Skeletal muscle tissue (tissue), 4 donors: Measurements from ENCODE around the gene RPRD1B. TPM values are rescaled to one million over a fixed set of nuclear protein-coding genes. Genes with fewer than 3 reads are reported as not detected.

Experiments used
- H3K27ac ChIP-seq: one replicate; pipeline ENCODE4 v1.7.0; 2013; ENCODE audit warnings: mild to moderate bottlenecking, low read depth, low read length, inconsistent platforms
- H3K27me3 ChIP-seq, 3 donors: one replicate each; pipeline ENCODE4 v1.7.0; 2013; ENCODE audit warnings: low read length in 3 of 3; ENCODE audit not compliant: control insufficient read depth in 3 of 3, insufficient read depth in 3 of 3
- H3K36me3 ChIP-seq, 3 donors: one replicate each; pipeline ENCODE4 v1.7.0; 2013; ENCODE audit warnings: low read length in 3 of 3; ENCODE audit not compliant: control insufficient read depth in 3 of 3, insufficient read depth in 3 of 3
- H3K4me1 ChIP-seq, 3 donors: one replicate each; pipeline ENCODE4 v1.7.0; 2013; ENCODE audit warnings: low read length in 3 of 3, mild to moderate bottlenecking in 3 of 3; ENCODE audit not compliant: control insufficient read depth in 3 of 3, insufficient read depth in 3 of 3
- H3K4me3 ChIP-seq, 3 donors: one replicate each; pipeline ENCODE4 v1.7.0; 2013; ENCODE audit warnings: low read length in 3 of 3
- H3K9ac ChIP-seq, 3 donors: one replicate each; pipeline ENCODE4 v1.7.0; 2013; ENCODE audit warnings: low read length in 3 of 3, mild to moderate bottlenecking in 3 of 3, moderate library complexity in 2 of 3, low read depth in 1 of 3
- H3K9me3 ChIP-seq, 3 donors: one replicate each; pipeline ENCODE4 v1.7.0; 2013; ENCODE audit warnings: low read length in 3 of 3; ENCODE audit not compliant: control insufficient read depth in 3 of 3
- total RNA-seq: library from RNA; depleted of rRNA; stranded (reverse); fragments of >200 nt; gene quantifications from one replicate; pipeline ENCODE4 v1.2.3, GENCODE V29; 2014
- donor health status: Osteomylitis.

The RPRD1B gene
- total RNA-seq, 1 donor from 2014 or later = 35.5 TPM

DNA sequence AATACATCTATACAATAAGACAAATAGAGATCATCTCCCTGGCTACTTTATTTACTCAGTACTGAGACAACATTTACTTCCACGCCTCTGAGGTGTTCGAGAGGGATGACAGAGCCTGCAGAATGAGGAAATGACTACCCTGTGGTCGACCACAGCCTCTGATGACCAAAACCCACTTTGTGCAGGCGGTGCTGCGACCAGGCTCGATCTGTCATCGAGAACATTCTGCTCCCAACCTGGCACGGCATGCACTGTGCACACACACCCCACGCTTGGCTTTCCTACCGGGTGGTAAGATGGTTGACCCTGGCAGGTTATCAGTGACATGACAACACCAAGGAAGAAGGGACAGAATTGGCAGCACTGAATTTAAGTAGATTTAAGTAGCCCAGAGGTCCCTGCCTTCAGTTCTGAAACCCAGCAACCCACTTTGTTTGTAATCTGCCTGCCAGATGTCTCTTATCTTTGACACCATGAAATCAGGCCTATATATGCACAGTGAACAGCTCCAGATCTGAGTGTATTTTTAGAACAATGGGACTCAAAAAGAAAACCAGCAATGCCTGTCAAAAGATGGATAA is 42.9 kb upstream of the RPRD1B start:
- Histone ChIP-seq H3K27me3 (no peaks in the 10 kb centered on the region), H3K9ac (peak overlapping the region in 1 of 3 donors; percentile 17), H3K4me1 (peaks cover 77 to 93% (median 90%) of the 10 kb centered on the region in 3 donors), H3K4me3 (peak overlapping the region in 1 of 3 donors; percentile 37), H3K36me3 (peaks cover 2 to 14% (median 10%) of the 10 kb centered on the region in 3 donors), H3K9me3 (no peaks in the 10 kb centered on the region), H3K27ac (peak overlapping the region; percentile 73)

DNA sequence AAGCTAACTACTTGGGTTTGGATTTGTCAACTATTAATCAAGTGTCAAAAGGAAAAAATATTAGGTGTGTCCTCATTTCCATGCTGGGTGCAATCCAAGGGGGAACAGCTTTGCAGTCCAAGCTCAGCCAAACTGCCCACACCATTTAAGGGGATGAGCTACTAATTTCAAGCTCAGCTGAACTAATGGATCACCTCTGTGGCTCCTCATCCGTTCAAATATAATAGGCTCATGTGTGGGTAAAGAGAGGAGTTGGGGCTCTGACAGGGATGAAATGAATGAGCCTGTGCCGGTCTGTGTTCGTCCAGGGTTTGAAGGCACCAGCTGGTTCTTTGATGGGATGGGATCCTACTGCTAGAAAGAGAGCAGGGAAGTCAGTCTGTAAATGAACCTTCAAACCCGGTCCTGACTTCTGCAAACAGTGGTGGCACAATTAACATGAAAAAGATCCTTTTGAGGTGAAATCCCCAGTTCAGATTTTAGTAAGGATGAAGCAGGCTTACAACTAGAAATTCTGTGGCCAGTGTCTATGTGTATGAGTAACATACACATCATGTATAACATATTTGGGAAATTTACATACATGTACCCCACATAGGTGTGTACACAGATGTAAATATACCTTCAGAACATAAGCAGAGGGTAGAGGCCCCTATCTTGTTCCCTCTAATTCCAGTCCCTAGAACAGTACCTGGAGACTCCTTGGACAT is 42.2 kb upstream of the RPRD1B start:
- Histone ChIP-seq H3K9ac (peak overlapping the region in 1 of 3 donors; percentile 17), H3K4me1 (peaks cover 79 to 93% (median 92%) of the 10 kb centered on the region in 3 donors)

DNA sequence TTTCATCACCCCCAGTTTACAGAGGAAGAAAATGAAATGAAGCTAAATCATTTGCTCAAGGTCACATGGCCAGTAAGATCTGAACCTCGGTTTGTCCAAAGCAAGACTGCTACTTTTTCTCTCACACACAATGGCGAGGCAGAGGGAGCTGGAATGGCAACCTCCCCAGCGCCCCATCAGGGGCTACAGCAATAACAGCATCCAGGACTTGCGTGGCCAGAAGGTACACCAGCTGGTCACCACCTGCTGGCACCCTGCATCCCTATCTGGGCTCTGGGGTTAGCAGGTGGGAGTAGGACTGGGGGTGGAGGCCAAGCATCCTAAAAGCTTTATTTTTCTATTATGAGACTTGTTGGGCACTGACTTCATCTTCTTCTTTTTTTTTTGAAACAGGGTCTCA is 41.6 kb upstream of the RPRD1B start:
- H3K27me3 ChIP-seq = no peaks in the 10 kb centered on the region
- H3K9me3 ChIP-seq = no peaks in the 10 kb centered on the region
- peaks cover 8 to 27% (median 16%) of the 10 kb centered on the region in 3 donors for H3K36me3 ChIP-seq
- peak overlapping the region; percentile 73 for H3K27ac ChIP-seq
- peak overlapping the region in 1 of 3 donors; percentile 17 for H3K9ac ChIP-seq
- no peak overlapping the region for H3K4me3 ChIP-seq
- peaks cover 74 to 93% (median 92%) of the 10 kb centered on the region in 3 donors for H3K4me1 ChIP-seq

More for the DNA sequence above, 42.2 kb upstream of the RPRD1B start:
- peaks cover 3 to 21% (median 10%) of the 10 kb centered on the region in 3 donors for H3K36me3 ChIP-seq
- H3K27me3 ChIP-seq = no peaks in the 10 kb centered on the region
- H3K9me3 ChIP-seq = no peaks in the 10 kb centered on the region
- H3K4me3 ChIP-seq = no peak overlapping the region
- H3K27ac ChIP-seq = peak overlapping the region; percentile 73

DNA sequence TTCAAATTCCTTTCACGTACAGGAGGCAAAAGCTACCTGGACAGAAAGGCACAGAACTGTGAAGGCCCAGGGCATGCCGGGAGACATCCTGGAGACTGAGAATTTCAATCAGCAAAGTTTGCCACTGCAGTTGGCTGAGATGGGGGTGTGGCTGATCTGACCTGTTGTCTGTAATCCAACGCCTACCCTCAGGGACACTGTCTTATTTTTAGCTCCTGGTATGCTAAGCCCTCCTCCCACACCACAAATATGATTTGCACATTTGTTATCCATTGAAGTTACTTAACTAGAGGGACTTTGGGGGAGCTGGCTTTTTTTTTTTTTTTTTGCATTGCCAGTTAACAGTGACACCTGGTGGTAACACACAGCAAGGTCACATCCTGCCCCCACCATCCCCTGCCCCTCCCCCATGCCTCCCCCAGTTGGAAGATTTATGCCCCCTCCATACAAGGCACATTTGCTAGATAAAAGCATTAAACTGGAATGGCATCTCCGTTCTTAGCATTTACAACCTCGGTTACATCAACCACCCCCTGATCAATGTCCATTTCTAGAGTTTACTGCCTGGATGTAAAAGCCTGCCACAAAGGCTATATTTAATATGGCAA is 40.6 kb upstream of the RPRD1B start:
- Histone ChIP-seq H3K27ac (peak overlapping the region; percentile 73), H3K9me3 (no peaks in the 10 kb centered on the region), H3K27me3 (no peaks in the 10 kb centered on the region), H3K4me3 (peak overlapping the region in 1 of 3 donors; percentile 5), H3K9ac (peak overlapping the region in 2 of 3 donors; percentile 0 to 36), H3K36me3 (peaks cover 8 to 36% (median 23%) of the 10 kb centered on the region in 3 donors), H3K4me1 (peaks cover 66 to 84% (median 82%) of the 10 kb centered on the region in 3 donors)

DNA sequence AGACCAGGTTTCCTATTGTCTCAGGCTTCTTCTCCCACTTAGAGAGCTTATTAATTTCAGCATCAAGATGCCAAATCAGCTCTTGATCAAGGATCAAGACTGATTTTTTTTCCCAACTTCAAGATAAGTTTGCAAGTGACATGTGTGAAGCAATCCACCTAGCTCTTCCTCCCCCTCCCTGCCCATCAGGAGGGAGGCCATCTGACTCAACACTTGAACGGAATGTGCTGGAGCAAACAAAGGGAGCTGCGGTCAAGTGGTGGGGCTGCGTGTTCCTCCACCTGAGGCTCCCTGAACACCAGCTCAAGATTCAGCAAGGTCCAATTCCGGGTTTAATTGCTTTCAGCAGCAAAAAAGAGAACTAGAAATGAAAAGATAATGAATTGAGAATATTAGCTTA is 39.0 kb upstream of the RPRD1B start:
- H3K9me3 ChIP-seq = no peaks in the 10 kb centered on the region
- H3K36me3 ChIP-seq = peaks cover 13 to 51% (median 39%) of the 10 kb centered on the region in 3 donors
- no peaks in the 10 kb centered on the region for H3K27me3 ChIP-seq
- no peak overlapping the region for H3K9ac ChIP-seq
- H3K27ac ChIP-seq = no peak overlapping the region
- H3K4me1 ChIP-seq = peaks cover 55 to 67% (median 67%) of the 10 kb centered on the region in 3 donors
- no peak overlapping the region for H3K4me3 ChIP-seq

DNA sequence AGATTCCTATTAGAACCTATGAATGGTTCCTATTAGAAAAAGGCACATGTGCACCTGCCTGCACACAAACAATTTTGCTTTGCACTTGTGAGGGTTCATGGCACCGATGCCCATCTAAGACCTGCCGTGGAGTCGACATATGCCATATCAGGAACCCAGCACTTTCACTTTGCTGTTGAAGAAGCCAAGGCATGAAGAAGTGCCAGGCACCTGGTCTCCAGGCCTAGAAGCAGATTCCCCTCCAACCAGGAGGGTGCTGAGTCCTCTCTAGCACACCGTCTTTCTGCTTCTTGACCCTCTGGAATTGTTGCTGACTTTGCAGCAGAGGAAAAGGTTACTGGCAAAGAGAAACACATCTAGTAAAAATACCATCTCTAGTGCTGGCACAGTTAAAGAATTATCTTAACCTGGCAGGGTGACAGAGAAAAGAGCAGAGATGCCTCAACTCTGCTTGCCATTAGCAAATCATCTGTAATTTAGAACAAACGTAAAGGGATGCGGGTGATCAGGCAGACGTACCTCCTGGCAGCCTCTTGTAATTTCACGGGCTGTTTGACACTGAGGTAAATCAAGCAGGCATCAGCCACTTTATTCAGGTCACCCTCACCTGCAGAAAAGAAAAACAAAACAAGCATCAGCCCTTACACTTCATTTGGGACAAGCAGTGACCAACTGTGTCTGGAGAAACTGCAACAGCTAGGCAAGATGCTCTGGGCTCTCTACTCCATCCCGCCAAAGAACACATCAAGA is 37.5 kb upstream of the RPRD1B start:
- no peaks in the 10 kb centered on the region for H3K27me3 ChIP-seq
- no peak overlapping the region for H3K27ac ChIP-seq
- no peaks in the 10 kb centered on the region for H3K9me3 ChIP-seq
- H3K36me3 ChIP-seq = peaks cover 25 to 65% (median 52%) of the 10 kb centered on the region in 3 donors
- H3K4me1 ChIP-seq = peaks cover 43 to 54% (median 53%) of the 10 kb centered on the region in 3 donors
- H3K4me3 ChIP-seq = no peak overlapping the region
- peak overlapping the region in 1 of 3 donors; percentile 26 for H3K9ac ChIP-seq

DNA sequence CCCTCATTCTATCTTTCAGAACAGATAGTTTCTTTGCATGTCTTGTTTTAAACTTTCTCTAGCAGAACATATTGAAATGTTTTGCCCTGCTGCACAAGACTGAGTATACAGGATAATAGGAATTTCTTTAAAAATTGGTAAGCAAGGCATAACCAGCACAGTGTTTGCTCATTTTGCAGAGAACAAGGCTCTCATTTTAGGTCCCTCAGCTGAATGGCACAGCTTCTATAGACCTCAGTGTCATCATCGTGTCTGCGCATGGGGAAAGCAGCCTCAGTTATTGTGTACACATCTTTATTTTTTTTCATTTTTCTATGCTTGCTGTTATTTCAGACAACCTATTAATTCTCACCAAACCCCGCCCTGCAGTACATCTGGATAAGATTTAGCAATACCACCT is 36.0 kb upstream of the RPRD1B start:
- Histone ChIP-seq H3K4me3 (no peak overlapping the region), H3K4me1 (peaks cover 29 to 39% (median 38%) of the 10 kb centered on the region in 3 donors), H3K27me3 (no peaks in the 10 kb centered on the region), H3K9ac (no peak overlapping the region), H3K36me3 (peaks cover 31 to 72% (median 66%) of the 10 kb centered on the region in 3 donors), H3K27ac (no peak overlapping the region), H3K9me3 (no peaks in the 10 kb centered on the region)

DNA sequence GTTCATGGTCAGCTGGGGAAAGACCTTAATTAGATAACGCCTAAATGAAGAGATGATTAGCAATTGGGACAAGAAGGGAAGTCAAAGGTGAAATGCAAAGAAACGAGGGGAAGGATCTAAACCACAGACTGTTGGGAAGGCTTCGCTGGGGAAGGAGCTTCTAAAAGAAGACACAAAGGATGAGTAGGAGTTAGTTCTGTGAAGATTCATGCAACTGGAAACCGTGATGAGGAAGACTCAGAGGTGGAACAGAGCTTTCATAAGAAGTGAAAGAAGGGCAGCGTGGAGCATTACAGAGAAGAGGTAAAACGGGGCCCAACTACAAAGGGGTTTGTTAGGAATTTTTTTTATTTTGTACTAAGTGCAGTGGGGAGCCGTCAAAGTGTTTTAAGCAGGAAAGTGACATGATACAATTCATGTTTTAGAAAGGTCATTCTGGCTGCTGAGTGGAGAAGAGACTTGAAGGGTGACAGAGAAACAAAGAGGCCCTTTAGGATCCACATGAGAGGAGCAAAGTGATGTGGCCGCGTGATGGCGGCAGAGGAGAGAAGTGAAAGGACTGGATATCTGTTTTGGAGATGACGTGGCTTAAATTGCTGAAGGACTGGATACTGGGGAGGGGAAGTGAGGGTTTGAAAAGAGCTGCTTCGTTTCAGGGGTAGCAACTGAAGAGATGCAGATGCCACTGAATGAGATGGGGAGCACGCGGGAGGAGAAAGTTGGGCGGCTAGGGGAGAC is 33.9 kb upstream of the RPRD1B start:
- no peaks in the 10 kb centered on the region for H3K27me3 ChIP-seq
- H3K36me3 ChIP-seq = peaks cover 32 to 77% (median 75%) of the 10 kb centered on the region in 3 donors
- H3K27ac ChIP-seq = no peak overlapping the region
- no peak overlapping the region for H3K9ac ChIP-seq
- H3K4me3 ChIP-seq = no peak overlapping the region
- H3K9me3 ChIP-seq = no peaks in the 10 kb centered on the region
- H3K4me1 ChIP-seq = peaks cover 16 to 22% (median 22%) of the 10 kb centered on the region in 3 donors

DNA sequence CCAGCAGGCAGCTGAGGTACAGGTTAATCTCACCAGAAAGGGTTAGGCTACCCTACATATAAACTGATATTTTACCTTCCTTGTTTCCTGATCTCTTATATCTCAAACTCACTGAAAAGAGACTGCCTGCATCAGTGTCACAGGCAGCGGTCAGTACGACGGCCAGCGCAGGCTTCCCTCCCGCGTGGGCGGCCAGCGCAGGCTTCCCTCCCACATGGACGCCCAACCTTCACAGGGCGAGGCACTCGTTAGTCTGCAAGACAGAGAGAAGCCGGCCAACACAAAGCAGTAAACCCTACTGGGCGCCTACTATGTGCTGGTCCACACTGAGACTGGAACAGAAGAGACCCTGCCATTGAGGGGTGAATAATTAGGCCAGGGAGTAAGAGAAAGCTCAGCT is 33.3 kb upstream of the RPRD1B start:
- no peak overlapping the region for H3K4me3 ChIP-seq
- H3K9me3 ChIP-seq = no peaks in the 10 kb centered on the region
- no peaks in the 10 kb centered on the region for H3K27me3 ChIP-seq
- H3K4me1 ChIP-seq = peaks cover 11 to 16% (median 16%) of the 10 kb centered on the region in 3 donors
- H3K36me3 ChIP-seq = peaks cover 32 to 74% (median 72%) of the 10 kb centered on the region in 3 donors
- no peak overlapping the region for H3K9ac ChIP-seq
- no peak overlapping the region for H3K27ac ChIP-seq
